HG03442 (cell line): ENCODE results near the gene MTX1.
"Not testable (repeated sequence)": the region's sequence is repeated elsewhere in the genome, so short reads cannot be mapped to it uniquely, and the experiment has no call there.

Experiments
- ATAC-seq: cut with Tn5 transposase; IDR thresholded peaks from one replicate; pipeline ENCODE4 v1.9.1; 2021; ENCODE audit warnings: mild to moderate bottlenecking, moderate library complexity; ENCODE audit not compliant: unreplicated experiment

The MTX1 gene

DNA sequence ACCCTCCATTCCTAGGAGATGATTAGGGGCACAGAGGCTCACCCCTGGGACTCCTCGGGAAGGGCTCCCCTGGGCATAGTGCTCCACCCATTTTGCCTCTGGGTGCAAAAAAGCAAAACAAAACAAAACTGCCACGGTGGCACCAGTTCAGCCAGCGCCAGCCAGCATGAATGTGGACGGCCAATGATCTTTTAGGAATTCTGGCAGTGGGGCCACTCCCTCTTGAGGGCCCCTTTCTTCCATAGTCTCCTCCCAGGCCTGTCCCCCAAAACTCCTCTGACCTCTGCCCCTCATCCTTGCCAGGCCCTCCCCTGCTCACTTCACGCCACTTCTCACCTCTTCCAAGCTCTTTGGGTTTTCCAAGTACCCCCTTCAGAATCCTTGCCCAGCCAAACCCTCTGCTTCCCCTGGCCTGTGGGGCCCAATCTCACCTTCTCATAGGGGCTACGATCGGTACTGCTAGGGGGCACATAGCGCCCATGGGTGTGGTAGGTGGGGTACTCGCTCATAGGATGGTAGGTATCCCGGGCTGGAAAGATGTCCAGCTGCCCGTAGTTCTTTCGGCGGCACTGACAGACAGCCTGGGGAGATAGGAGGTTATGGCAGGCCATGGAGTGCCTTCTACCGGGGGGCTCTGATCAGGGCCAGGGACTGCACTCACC lies 21.6 kb upstream of the MTX1 start:
- ATAC-seq, result no peak

DNA sequence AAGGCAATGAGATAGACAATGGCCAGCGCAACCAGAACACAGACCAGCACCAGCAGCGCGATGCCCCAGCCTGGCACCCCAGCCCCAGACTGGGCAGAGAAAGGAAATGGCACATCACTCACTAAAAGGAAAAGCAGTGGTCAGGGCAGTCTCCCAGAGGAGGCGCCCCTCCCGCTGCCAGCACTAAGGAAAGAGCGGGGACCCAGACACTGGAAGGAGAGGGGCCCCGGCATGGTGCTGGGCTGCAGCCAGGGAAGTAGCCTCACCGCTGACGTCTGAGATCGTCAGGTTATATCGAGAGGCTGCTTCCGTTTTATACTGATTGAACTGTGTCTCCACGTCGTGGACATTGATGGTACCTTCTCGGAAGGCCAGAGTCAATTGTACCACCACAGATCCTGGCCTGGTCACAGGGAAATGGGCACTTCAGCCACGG lies 21.0 kb upstream of the MTX1 start:
- no peak for ATAC-seq

DNA sequence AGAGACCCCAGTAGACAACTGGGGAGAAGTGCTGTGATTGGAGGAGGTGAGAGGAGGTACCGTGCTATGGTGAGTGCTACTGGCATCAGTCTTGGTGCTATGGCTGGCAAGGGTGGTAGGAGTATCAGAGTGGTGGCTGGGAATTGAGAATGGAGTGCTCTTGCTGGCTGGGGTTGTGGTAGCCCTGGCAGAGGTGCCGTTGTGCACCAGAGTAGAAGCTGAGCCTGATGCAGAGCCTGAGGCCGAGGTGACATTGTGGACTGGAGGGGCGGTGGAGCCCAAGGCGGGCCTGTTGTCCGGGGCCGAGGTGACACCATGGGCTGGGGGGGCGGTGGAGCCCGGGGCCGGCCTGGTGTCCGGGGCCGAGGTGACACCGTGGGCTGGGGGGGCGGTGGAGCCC lies 20.2 kb upstream of the MTX1 start:
- no peak for ATAC-seq

GRCh38 chr1:155189926-155190325 lies 18.6 kb upstream of the MTX1 start:
- not testable (repeated sequence) for ATAC-seq

DNA sequence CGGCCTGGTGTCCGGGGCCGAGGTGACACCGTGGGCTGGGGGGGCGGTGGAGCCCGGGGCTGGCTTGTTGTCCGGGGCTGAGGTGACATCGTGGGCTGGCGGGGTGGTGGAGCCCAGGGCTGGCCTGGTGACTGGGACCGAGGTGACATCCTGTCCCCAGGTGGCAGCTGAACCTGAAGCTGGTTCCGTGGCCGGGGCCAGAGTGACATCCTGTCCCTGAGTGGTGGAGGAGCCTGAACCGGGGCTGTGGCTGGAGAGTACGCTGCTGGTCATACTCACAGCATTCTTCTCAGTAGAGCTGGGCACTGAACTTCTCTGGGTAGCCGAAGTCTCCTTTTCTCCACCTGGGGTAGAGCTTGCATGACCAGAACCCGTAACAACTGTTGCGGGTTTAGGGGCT lies 16.6 kb upstream of the MTX1 start:
- no peak for ATAC-seq

- ATAC-seq, result no peak
Observed at GRCh38 chr1:155192346-155193274, 15.9 kb upstream of the MTX1 start.

DNA sequence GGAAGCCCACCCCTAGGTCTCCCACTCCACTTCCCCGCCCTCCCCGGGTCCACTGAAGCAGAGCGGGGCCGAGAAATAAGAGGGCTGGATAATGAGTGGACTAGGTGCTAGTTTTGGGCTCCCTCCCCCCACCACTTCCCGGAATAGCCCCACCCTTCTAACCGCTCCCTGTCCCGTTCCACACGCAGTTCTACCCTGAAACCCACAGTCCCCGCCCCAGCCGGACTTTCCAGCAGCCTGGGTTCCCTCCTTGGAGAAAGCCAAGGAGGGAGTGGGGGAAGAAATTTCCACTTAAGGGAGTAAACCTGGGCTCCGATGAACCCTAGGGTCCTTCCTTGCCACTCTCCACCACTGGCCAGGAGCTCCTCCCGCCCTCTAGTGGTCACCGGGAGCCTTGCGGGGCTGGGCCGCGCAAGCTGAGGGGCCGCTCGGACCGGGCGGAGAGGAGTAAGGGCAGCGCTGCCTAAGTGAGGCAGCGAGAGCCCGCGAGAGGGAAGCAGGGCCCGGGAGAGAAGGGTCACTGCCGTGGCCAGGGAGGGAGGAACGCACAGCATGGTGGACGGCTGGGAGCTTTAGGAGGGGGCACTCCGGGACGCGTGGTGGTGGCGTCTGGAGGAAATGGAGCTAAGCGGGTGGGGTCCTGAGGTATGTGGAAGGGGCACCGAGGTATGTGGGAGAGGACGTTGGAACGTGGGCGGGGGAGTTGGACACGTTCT lies 15.1 kb upstream of the MTX1 start:
- ATAC-seq, result no peak

DNA sequence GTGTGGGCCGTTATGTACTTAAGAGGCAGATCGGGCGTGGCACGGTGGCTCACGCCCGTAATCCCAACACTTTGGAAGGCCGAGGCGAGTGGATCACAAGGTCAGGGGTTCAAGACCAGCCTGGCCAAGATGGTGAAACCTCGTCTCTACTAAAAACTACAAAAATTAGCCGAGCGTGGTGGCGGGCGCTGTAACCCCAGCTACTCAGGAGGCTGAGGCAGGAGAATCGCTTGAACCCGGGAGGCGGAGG lies 14.6 kb upstream of the MTX1 start:
- ATAC-seq, result not testable (repeated sequence)

GRCh38 chr1:155195201-155196102 lies 13.0 kb upstream of the MTX1 start:
- no peak for ATAC-seq

- ATAC-seq, result no peak
Observed at GRCh38 chr1:155196103-155196892, 12.2 kb upstream of the MTX1 start.

GRCh38 chr1:155196893-155197638 lies 11.4 kb upstream of the MTX1 start:
- ATAC-seq, result no peak

DNA sequence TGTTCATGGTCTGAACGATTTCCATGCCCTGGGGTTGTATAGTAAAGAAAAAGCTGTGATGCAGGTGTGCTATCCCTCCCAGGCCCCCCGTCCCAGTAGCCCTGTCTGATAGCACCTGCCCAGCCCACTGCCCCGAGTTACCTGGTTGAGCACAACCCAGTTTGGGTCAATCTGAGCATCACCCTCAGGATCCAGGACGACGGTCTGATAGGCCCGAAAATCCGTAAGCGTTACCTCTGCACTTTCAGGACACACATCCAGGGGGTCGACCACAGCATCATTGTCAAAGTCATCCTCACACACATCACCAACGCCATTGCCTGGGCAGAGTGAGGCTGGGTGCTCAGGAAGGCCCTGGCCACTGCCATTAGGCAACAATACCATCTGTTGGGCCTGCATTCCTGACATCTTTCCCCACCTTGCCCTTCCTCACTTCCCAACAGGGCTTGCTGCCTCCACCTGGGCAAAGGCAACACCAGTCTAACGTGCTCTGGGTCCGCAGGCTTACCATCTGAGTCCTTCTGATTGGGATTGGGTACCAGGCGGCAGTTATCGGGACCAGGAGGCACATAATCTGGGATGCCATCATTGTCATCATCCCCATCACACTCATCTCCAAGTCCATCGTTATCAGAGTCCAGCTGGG lies 10.5 kb upstream of the MTX1 start:
- ATAC-seq, result no peak

DNA sequence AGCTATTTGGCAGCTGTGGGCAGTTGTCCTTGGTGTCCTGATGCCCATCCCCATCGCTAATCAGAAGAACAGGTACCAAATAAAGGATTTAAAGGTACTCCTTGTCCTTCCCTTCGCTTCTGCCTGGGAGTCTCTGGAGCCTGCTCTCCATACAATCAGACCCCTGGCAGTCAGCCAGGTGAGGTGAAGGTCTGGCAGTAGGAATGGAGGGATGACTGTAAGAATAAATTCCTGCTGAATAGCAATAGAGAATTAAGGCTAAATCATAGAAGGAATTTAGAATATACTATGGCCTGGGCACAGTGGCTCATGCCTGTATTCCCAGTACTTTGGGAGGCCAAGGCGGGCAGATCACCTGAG lies 10.0 kb upstream of the MTX1 start:
- no peak for ATAC-seq

DNA sequence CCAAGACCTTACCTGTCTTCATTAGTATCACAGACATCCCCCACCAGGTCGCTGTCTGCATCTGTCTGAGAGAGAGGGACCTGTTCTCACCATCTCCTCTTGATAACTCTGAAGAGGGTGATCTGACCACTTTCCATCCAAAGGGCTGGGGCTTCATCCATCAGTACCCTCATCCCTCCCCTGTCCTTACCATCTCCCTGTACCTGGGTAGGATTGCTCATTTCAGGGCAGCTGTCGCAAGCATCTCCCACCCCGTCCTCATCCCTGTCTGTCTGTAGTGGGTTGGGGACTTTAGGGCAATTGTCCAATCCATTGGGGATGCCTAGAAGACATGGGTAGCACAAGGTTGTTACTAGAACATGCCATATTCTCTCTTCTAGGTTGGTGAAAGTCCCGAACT lies 8.7 kb upstream of the MTX1 start:
- ATAC-seq, result no peak

DNA sequence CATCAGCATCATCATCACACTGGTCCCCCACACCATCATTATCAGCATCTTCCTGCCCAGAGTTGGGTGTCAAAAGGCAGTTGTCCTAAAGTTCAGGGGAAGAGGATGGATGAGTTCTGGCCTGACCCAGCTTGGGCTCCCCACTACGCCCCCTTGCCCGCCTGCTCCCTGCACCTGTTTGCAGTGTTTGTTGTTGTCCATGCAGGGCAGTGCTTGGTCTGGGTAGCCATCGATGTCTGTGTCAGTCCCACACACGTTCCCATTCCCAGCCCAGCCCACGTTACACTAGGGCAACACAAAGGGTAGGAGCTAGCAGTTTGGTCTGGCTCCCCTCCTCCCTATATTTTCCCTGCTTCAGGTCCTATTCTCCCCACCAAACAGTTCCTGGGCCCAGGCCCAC lies 7.6 kb upstream of the MTX1 start:
- ATAC-seq, result no peak

DNA sequence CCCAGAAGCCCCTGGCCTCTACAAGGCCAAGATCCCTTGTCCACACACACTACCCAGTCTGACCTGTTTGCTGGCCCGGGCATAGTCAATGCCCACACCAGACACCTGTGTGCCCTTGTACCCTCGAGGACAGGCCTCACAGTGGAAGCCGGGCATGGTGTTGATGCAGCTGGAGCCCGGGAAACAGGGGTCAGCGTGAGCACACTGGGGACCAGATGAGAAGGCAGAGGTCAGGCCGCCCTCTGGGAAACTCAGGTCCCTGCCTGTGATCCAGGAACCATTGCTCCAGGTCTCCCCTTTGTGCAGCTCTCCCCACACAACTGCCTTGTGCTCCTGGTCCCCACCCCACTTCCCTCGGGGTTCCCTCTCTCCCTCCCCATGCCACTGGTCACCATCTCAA lies 6.3 kb upstream of the MTX1 start:
- no peak for ATAC-seq

DNA sequence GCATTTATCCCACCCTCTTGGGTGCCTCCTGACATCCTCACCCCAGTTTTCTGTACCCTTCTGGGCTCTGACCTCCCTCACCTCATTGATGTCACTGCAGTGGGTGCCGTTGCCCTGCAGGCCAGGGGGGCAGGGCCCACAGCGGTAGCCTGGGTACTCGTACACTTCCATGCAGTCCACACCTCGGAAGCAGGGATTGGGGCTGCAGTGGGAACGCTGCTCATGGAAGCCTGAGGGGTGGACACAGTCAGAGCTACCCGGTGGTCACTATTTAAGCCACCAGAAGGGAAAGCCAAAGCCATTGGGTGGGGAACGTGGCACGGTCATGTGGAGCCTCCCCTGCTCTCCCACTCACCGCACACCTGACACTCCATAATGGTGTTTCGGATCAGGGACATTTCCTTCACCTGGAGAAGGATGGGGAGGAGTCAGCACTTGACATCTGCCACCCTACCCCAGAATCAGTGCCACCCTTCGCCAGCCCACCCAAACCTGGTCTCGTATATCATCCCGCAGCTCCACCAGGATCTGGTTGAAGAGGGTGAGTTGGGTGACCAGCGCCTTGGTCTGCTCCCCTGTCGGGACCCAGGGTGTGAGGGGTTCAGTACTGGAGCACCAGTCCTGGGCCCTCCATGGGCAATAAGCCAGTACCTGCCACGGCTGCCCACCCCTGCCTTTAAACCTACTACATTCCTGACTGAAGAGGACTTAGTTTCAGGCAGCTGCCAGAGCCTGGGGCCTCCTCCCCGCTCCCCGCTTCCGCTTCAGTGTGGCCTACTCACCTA lies 5.6 kb upstream of the MTX1 start:
- ATAC-seq, result no peak

DNA sequence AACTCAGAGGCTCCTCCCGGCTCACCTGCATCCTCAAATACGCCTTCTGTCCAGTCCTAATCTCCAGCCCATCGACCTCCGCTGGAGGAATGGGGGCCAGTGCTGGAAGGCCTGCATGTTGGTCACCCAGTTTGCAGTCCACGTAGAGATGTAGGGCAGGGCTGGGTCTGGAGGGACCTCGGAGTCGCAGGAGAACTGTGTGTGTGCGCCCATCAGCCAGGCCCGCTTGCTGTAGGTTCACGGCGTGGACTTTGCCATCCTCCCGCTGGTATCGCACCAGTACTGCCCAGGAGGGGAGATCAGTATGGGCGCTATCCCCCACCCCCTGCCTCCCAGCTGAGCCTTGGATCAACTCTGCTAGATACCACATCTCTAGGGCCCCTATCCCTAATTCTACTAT lies 3.5 kb upstream of the MTX1 start:
- ATAC-seq, result no peak
